ENCODE results near the gene HIKESHI. TPM values are rescaled to one million over a fixed set of nuclear protein-coding genes. Genes with fewer than 3 reads are reported as not detected.

HIKESHI gene
- total RNA-seq, 2 donors from 2014 or later = 67.5 to 76.3 TPM

DNA sequence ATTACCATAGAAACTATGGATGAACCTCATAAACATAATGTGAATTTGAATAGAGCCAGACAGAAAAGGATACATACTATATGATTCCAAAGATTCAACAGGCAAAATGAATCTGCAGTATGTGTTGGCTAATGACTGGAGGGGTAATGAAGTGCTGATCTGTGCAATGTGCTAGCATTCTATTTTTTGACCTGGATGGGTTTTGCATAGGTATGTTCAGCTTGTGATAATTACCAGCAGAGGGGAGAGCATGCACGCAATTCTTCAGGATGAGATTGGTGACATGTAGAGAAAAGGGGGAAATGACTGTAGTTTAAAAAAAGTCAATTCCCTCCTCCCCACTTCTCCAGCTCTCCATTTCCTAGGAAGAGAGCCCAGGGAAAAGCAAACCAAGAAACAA is 72.0 kb downstream of the HIKESHI start:
- Histone ChIP-seq H3K9me3 (ENCODE audit: control insufficient read depth, low read length) (peaks cover 33% of the 10 kb centered on the region), H3K36me3 (ENCODE audit: control insufficient read depth, insufficient read depth, low read length) (no peaks in the 10 kb centered on the region), H3K4me1 (ENCODE audit: control insufficient read depth, insufficient read depth, low read length) (no peaks in the 10 kb centered on the region), H3K27ac (ENCODE audit: low read depth, low read length) (peak overlapping the region; percentile 54), H3K27me3 (ENCODE audit: control insufficient read depth, insufficient read depth, low read length, poor library complexity, severe bottlenecking) (no peaks in the 10 kb centered on the region), H3K4me3 (ENCODE audit: low read length) (peak overlapping the region; percentile 24), H3K9ac (ENCODE audit: extremely low read depth, low read length, poor library complexity, severe bottlenecking) (no peak overlapping the region)
- H3K4me1 Mint-ChIP-seq = peaks cover 15% of the 10 kb centered on the region
- H3K4me3 Mint-ChIP-seq = peak overlapping the region; percentile 51
- H3K27me3 Mint-ChIP-seq (ENCODE audit: insufficient read depth) = peaks cover 9% of the 10 kb centered on the region
- H3K9me3 Mint-ChIP-seq = peaks cover 23% of the 10 kb centered on the region
- DNase-seq = no peak
- no peak overlapping the region for H3K27ac Mint-ChIP-seq
- no peak for TF ChIP-seq CTCF (conservative IDR thresholded peaks at IDR 0.05)
- WGBS, 2 experiments (ENCODE audit: insufficient coverage in 1 of 2, insufficient read length in 1 of 2) = 67% methylated on average over 1 of the region's 1 CpG; no CpG with 5 or more reads in 1 of the 2 experiments
- no peaks in the 10 kb centered on the region for H3K36me3 Mint-ChIP-seq (ENCODE audit: low read depth)

GRCh38 chr11:86374586-86374985 is 72.5 kb downstream of the HIKESHI start, which contains the start of gene CCDC81:
TSS of gene CCDC81 (plus strand) at chr11:86374887. CDS start at chr11:86375164, 277 bp downstream.
- WGBS, 2 experiments (ENCODE audit: insufficient coverage in 1 of 2, insufficient read length in 1 of 2) = 45 to 47% methylated on average over 9 to 25 of the region's 25 CpGs
- no peak within 1 kb of the TSS for H3K27ac Mint-ChIP-seq
- H3K36me3 Mint-ChIP-seq (ENCODE audit: low read depth) = no peaks in the 10 kb centered on the region
- peak within 1 kb of the TSS; percentile 51 for H3K4me3 Mint-ChIP-seq
- Histone ChIP-seq H3K9ac (ENCODE audit: extremely low read depth, low read length, poor library complexity, severe bottlenecking) (no peak within 1 kb of the TSS), H3K36me3 (ENCODE audit: control insufficient read depth, insufficient read depth, low read length) (no peaks in the 10 kb centered on the region), H3K4me1 (ENCODE audit: control insufficient read depth, insufficient read depth, low read length) (no peaks in the 10 kb centered on the region), H3K9me3 (ENCODE audit: control insufficient read depth, low read length) (peaks cover 33% of the 10 kb centered on the region), H3K27ac (ENCODE audit: low read depth, low read length) (peak within 1 kb of the TSS; percentile 54), H3K27me3 (ENCODE audit: control insufficient read depth, insufficient read depth, low read length, poor library complexity, severe bottlenecking) (no peaks in the 10 kb centered on the region), H3K4me3 (ENCODE audit: low read length) (peak within 1 kb of the TSS; percentile 41)
- H3K4me1 Mint-ChIP-seq = peaks cover 15% of the 10 kb centered on the region
- TF ChIP-seq CTCF (conservative IDR thresholded peaks at IDR 0.05) = no peak
- DNase-seq = peak; percentile 90
- H3K9me3 Mint-ChIP-seq = peaks cover 23% of the 10 kb centered on the region
- H3K27me3 Mint-ChIP-seq (ENCODE audit: insufficient read depth) = peaks cover 9% of the 10 kb centered on the region

DNA sequence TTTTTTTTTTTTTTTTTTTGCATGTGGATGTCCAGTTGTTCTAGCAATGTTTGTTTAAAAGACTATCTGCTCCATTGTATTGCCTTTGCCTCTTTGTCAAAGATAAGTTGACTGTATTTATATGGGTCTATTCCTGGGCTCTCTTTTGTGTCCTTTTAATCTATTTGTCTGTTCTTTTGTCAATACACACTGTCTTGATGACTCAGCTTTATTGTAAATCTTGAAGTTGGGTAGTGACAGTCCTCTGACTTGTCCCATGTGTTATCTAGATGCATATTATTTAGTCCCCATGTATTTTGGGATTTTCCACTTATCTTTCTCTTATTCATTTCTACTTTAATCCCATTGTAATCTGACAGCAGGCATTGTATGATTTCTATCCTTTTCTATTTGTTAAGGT is 75.9 kb downstream of the HIKESHI start:
- peaks cover 9% of the 10 kb centered on the region for H3K27me3 Mint-ChIP-seq (ENCODE audit: insufficient read depth)
- no peak overlapping the region for H3K4me3 Mint-ChIP-seq
- H3K27ac Mint-ChIP-seq = no peak overlapping the region
- peak overlapping the region; percentile 4 for H3K4me3 ChIP-seq (ENCODE audit: low read length)
- H3K4me1 ChIP-seq (ENCODE audit: control insufficient read depth, insufficient read depth, low read length) = no peaks in the 10 kb centered on the region
- H3K36me3 ChIP-seq (ENCODE audit: control insufficient read depth, insufficient read depth, low read length) = no peaks in the 10 kb centered on the region
- no peaks in the 10 kb centered on the region for H3K27me3 ChIP-seq (ENCODE audit: control insufficient read depth, insufficient read depth, low read length, poor library complexity, severe bottlenecking)
- peaks cover 33% of the 10 kb centered on the region for H3K9me3 ChIP-seq (ENCODE audit: control insufficient read depth, low read length)
- H3K9ac ChIP-seq (ENCODE audit: extremely low read depth, low read length, poor library complexity, severe bottlenecking) = no peak overlapping the region
- peaks cover 13% of the 10 kb centered on the region for H3K9me3 Mint-ChIP-seq
- no peak overlapping the region for H3K27ac ChIP-seq (ENCODE audit: low read depth, low read length)
- peaks cover 15% of the 10 kb centered on the region for H3K4me1 Mint-ChIP-seq
- no peak for TF ChIP-seq CTCF (conservative IDR thresholded peaks at IDR 0.05)
- no peak for DNase-seq
- no peaks in the 10 kb centered on the region for H3K36me3 Mint-ChIP-seq (ENCODE audit: low read depth)

Data from endodermal cell (in vitro differentiated cells).